Adrenal gland (tissue), 5 donors: ENCODE data around the gene HSPA12B.

Experiments
- CTCF ChIP-seq, 6 experiments: fragments of 450-650 bp in 4 of 6; fragments of 200-600 bp in 2 of 6; sonication (generic) in 1 of 6; IDR thresholded peaks; 1 replicate in 5 of 6; 2 replicates in 1 of 6; pipeline versions ENCODE4 v1.5.1 to v1.8.0; 2016 to 2021; ENCODE audit warnings: antibody characterized with exemption in 6 of 6, mild to moderate bottlenecking in 2 of 6, moderate library complexity in 1 of 6
- POLR2A ChIP-seq, 2 donors: fragments of 450-650 bp; IDR thresholded peaks; one replicate each; pipeline ENCODE4 v1.6.1; 2017; ENCODE audit warnings: antibody characterized with exemption in 2 of 2, mild to moderate bottlenecking in 2 of 2, moderate library complexity in 1 of 2
- donor health status: DM: no; HTN: no; CAD: no.

GRCh38 chr20:3728876-3729275, 3.6 kb upstream of the HSPA12B start:
- TF ChIP-seq CTCF (IDR thresholded peaks at IDR 0.05) (no peak), POLR2A (IDR thresholded peaks at IDR 0.05) (no peak)
